ENCODE results near the gene MAP1LC3B.
"Not testable (repeated sequence)": the region's sequence is repeated elsewhere in the genome, so short reads cannot be mapped to it uniquely, and the experiment has no call there.

The MAP1LC3B gene

GRCh38 chr16:87372305-87372704, 19.8 kb upstream of the MAP1LC3B start:
- Histone ChIP-seq H3K9ac (ENCODE audit: low read length) (no peak overlapping the region), H3K4me2 (ENCODE audit: low read length) (no peak overlapping the region), H2AFZ (ENCODE audit: low read length) (no peak overlapping the region), H3K27me3 (ENCODE audit: insufficient read depth, low read length) (no peaks in the 10 kb centered on the region), H3K4me1 (ENCODE audit: insufficient read depth, low read length, severe bottlenecking) (peaks cover 10% of the 10 kb centered on the region), H4K20me1 (ENCODE audit: insufficient read depth, low read length) (no peaks in the 10 kb centered on the region), H3K4me3 (ENCODE audit: low read depth, low read length, poor library complexity, severe bottlenecking) (no peak overlapping the region), H3K27ac (ENCODE audit: low read depth, low read length, poor library complexity, severe bottlenecking) (no peak overlapping the region), H3K9me2 (ENCODE audit: low read depth, low read length) (no peaks in the 10 kb centered on the region), H3F3A (ENCODE audit: insufficient read depth, low read length) (no peaks in the 10 kb centered on the region), H3K36me3 (ENCODE audit: insufficient read depth, low read length) (peaks cover 4% of the 10 kb centered on the region; the same call in 1 of the 2 replicates), H3K79me2 (ENCODE audit: insufficient read depth, low read length) (peaks cover 53% of the 10 kb centered on the region), H3K9me3 (ENCODE audit: low read length) (no peaks in the 10 kb centered on the region)
- TF ChIP-seq EZH2 (IDR thresholded peaks at IDR 0.05; ENCODE audit: borderline replicate concordance, low read length) = no peak
- TF ChIP-seq CTCF (IDR thresholded peaks at IDR 0.05; ENCODE audit: low read length) = no peak

DNA sequence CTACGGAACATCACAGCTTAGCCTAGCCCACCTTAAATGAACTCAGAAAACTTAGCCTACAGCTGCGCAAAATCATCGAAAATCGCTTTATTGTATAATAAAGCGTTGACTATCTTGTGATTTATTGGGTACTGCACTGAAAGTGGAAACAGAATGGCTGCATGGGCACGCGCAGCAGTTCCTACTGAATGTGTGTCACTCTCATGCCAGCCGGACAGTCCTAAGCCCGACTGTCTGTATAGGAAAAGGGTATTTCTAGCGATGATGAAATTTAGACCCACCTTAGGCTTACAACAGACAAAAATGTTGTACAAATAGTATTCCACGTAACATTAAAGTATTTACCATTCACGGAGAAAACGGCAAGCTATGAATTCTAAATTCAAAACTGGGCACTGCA, 17.8 kb upstream of the MAP1LC3B start:
- TF ChIP-seq CTCF (IDR thresholded peaks at IDR 0.05; ENCODE audit: low read length) (no peak), EZH2 (IDR thresholded peaks at IDR 0.05; ENCODE audit: borderline replicate concordance, low read length) (no peak)
- no peak overlapping the region for H3K27ac ChIP-seq (ENCODE audit: low read depth, low read length, poor library complexity, severe bottlenecking)
- no peaks in the 10 kb centered on the region for H3K9me3 ChIP-seq (ENCODE audit: low read length)
- H4K20me1 ChIP-seq (ENCODE audit: insufficient read depth, low read length) = no peaks in the 10 kb centered on the region
- H3K79me2 ChIP-seq (ENCODE audit: insufficient read depth, low read length) = peaks cover 56% of the 10 kb centered on the region
- peaks cover 2% of the 10 kb centered on the region for H3K4me1 ChIP-seq (ENCODE audit: insufficient read depth, low read length, severe bottlenecking)
- H3F3A ChIP-seq (ENCODE audit: insufficient read depth, low read length) = no peaks in the 10 kb centered on the region
- no peak overlapping the region for H2AFZ ChIP-seq (ENCODE audit: low read length)
- H3K4me2 ChIP-seq (ENCODE audit: low read length) = no peak overlapping the region
- no peaks in the 10 kb centered on the region for H3K9me2 ChIP-seq (ENCODE audit: low read depth, low read length)
- no peaks in the 10 kb centered on the region for H3K27me3 ChIP-seq (ENCODE audit: insufficient read depth, low read length)
- H3K4me3 ChIP-seq (ENCODE audit: low read depth, low read length, poor library complexity, severe bottlenecking) = no peak overlapping the region
- H3K9ac ChIP-seq (ENCODE audit: low read length) = no peak overlapping the region
- H3K36me3 ChIP-seq (ENCODE audit: insufficient read depth, low read length) = peaks cover 8% of the 10 kb centered on the region

- Histone ChIP-seq H3K27me3 (ENCODE audit: insufficient read depth, low read length) (no peaks in the 10 kb centered on the region), H3K4me3 (ENCODE audit: low read depth, low read length, poor library complexity, severe bottlenecking) (no peak overlapping the region), H4K20me1 (ENCODE audit: insufficient read depth, low read length) (no peaks in the 10 kb centered on the region), H3K4me1 (ENCODE audit: insufficient read depth, low read length, severe bottlenecking) (peaks cover 4% of the 10 kb centered on the region), H2AFZ (ENCODE audit: low read length) (no peak overlapping the region), H3K36me3 (ENCODE audit: insufficient read depth, low read length) (peaks cover 13% of the 10 kb centered on the region), H3K9me3 (ENCODE audit: low read length) (no peaks in the 10 kb centered on the region), H3K79me2 (ENCODE audit: insufficient read depth, low read length) (peaks cover 58% of the 10 kb centered on the region), H3F3A (ENCODE audit: insufficient read depth, low read length) (no peaks in the 10 kb centered on the region), H3K4me2 (ENCODE audit: low read length) (no peak overlapping the region), H3K9me2 (ENCODE audit: low read depth, low read length) (no peaks in the 10 kb centered on the region), H3K9ac (ENCODE audit: low read length) (no peak overlapping the region), H3K27ac (ENCODE audit: low read depth, low read length, poor library complexity, severe bottlenecking) (no peak overlapping the region)
- no peak for TF ChIP-seq EZH2 (IDR thresholded peaks at IDR 0.05; ENCODE audit: borderline replicate concordance, low read length)
Measured at GRCh38 chr16:87375426-87376135, 16.6 kb upstream of the MAP1LC3B start.

DNA sequence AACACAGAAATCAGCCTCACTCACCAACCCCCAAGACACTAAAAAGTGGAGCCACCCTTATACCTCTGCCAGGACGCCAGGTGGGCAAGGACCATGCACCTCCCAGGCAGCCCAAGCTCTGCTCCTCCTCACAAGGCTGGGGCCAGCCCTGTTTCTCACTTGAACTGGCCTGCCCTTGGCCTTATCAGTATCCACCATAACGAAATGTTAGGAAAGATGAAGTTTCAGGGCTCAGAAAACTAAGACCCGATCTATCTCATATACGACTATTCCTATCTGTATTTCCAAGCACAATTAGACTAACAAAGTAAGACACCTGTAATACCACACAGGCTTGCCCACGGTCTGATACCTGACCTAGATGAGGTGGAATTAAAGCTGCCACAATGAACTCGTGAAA, 15.5 kb upstream of the MAP1LC3B start:
- H3K4me1 ChIP-seq (ENCODE audit: insufficient read depth, low read length, severe bottlenecking) = peaks cover 14% of the 10 kb centered on the region
- no peaks in the 10 kb centered on the region for H3K9me3 ChIP-seq (ENCODE audit: low read length)
- TF ChIP-seq EZH2 (IDR thresholded peaks at IDR 0.05; ENCODE audit: borderline replicate concordance, low read length) (no peak), CTCF (IDR thresholded peaks at IDR 0.05; ENCODE audit: low read length) (no peak)
- H4K20me1 ChIP-seq (ENCODE audit: insufficient read depth, low read length) = no peaks in the 10 kb centered on the region
- no peaks in the 10 kb centered on the region for H3F3A ChIP-seq (ENCODE audit: insufficient read depth, low read length)
- no peaks in the 10 kb centered on the region for H3K27me3 ChIP-seq (ENCODE audit: insufficient read depth, low read length)
- H2AFZ ChIP-seq (ENCODE audit: low read length) = no peak overlapping the region
- H3K27ac ChIP-seq (ENCODE audit: low read depth, low read length, poor library complexity, severe bottlenecking) = no peak overlapping the region
- H3K79me2 ChIP-seq (ENCODE audit: insufficient read depth, low read length) = peaks cover 58% of the 10 kb centered on the region
- peaks cover 14% of the 10 kb centered on the region for H3K36me3 ChIP-seq (ENCODE audit: insufficient read depth, low read length)
- no peak overlapping the region for H3K9ac ChIP-seq (ENCODE audit: low read length)
- no peak overlapping the region for H3K4me2 ChIP-seq (ENCODE audit: low read length)
- no peak overlapping the region for H3K4me3 ChIP-seq (ENCODE audit: low read depth, low read length, poor library complexity, severe bottlenecking)
- H3K9me2 ChIP-seq (ENCODE audit: low read depth, low read length) = no peaks in the 10 kb centered on the region

DNA sequence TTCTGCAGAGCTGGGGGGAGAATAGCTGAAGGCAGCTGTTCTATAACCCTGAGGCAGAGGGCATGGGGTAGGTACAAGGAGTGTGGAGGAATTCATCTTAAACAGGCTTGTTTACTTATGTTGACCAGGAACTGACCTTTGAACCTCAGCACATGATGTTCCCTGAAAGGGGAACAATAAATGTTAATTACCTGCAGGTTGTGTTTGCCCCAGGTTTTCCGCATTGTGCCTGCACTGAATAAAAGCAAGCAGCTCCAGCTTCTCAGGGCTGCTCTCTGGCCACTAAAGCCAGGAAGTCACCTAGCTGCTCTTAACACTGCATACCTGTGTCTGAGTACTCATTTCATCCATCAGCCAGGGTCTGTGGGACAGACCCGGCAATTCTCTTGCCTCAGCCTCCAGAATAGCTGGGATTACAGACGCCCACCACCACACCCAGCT, 12.8 kb upstream of the MAP1LC3B start:
- H3K4me2 ChIP-seq (ENCODE audit: low read length); H3F3A ChIP-seq (ENCODE audit: insufficient read depth, low read length); H3K27ac ChIP-seq (ENCODE audit: low read depth, low read length, poor library complexity, severe bottlenecking); H3K9ac ChIP-seq (ENCODE audit: low read length); H3K27me3 ChIP-seq (ENCODE audit: insufficient read depth, low read length); H4K20me1 ChIP-seq (ENCODE audit: insufficient read depth, low read length); H3K9me3 ChIP-seq (ENCODE audit: low read length); H3K9me2 ChIP-seq (ENCODE audit: low read depth, low read length); H2AFZ ChIP-seq (ENCODE audit: low read length); H3K4me3 ChIP-seq (ENCODE audit: low read depth, low read length, poor library complexity, severe bottlenecking): not testable (repeated sequence)
- Histone ChIP-seq H3K79me2 (ENCODE audit: insufficient read depth, low read length) (peaks cover 59% of the 10 kb centered on the region), H3K36me3 (ENCODE audit: insufficient read depth, low read length) (peaks cover 12% of the 10 kb centered on the region), H3K4me1 (ENCODE audit: insufficient read depth, low read length, severe bottlenecking) (peaks cover 26% of the 10 kb centered on the region)

Data from OCI-LY1 (cell line).